Measurements from ENCODE around the gene GPD2. TPM values are rescaled to one million over a fixed set of nuclear protein-coding genes. Genes with fewer than 3 reads are reported as not detected.

GPD2 gene
- total and polyA plus RNA-seq, 2 donors (not counting 1 experiment from before 2014, with no cell fraction given): 5.1 to 26.8 TPM

GRCh38 chr2:156486614-156487013 is 50.4 kb downstream of the GPD2 start:
- CTCF ChIA-PET: no interaction called here
- DNase-seq (no peak), ATAC-seq (ENCODE audit: low read depth) (no peak)
- intact Hi-C loops (cut with micrococcal nuclease): no loop called here
- peaks cover 11% of the 10 kb centered on the region for H3K79me2 ChIP-seq (ENCODE audit: control insufficient read depth, insufficient read depth, low read length)
- no peaks in the 10 kb centered on the region for H4K20me1 ChIP-seq (ENCODE audit: control insufficient read depth, insufficient read depth, low read length, poor library complexity, severe bottlenecking)
- H3K4me1 ChIP-seq (ENCODE audit: control insufficient read depth in 2 of 2, insufficient read depth in 2 of 2, low read length in 2 of 2): no peaks in the 10 kb centered on the region
- POLR2A ChIA-PET: no interaction called here
- no peak for TF ChIP-seq CTCF (IDR thresholded peaks at IDR 0.05)
- TF ChIP-seq EZH2 (IDR thresholded peaks at IDR 0.05; ENCODE audit: borderline replicate concordance, insufficient read depth, low read depth, low read length, poor library complexity, severe bottlenecking): no peak
- H3K36me3 ChIP-seq (replicated peaks in 1 of 2; ENCODE audit: control extremely low read depth in 1 of 2, control insufficient read depth in 1 of 2, extremely low read depth in 1 of 2, insufficient read depth in 2 of 2, low read length in 1 of 2): no peaks in the 10 kb centered on the region
- H3K27me3 Mint-ChIP-seq: no peaks in the 10 kb centered on the region
- no peak overlapping the region for H3K4me3 Mint-ChIP-seq
- H3K4me3 ChIP-seq (ENCODE audit: control extremely low read depth in 1 of 5, extremely low read depth in 1 of 5, insufficient read depth in 1 of 5, low read depth in 2 of 5, low read length in 4 of 5): no peak overlapping the region
- H2AFZ ChIP-seq (ENCODE audit: insufficient read depth, low read depth, low read length, poor library complexity, severe bottlenecking): no peak overlapping the region
- no peaks in the 10 kb centered on the region for H3K9me3 Mint-ChIP-seq (ENCODE audit: insufficient read depth)
- no peak overlapping the region for H3K27ac Mint-ChIP-seq
- no peaks in the 10 kb centered on the region for H3K27me3 ChIP-seq (replicated peaks in 1 of 4; ENCODE audit: control extremely low read depth in 1 of 4, control insufficient read depth in 3 of 4, insufficient read depth in 4 of 4, low read length in 3 of 4)
- H3K9me3 ChIP-seq (ENCODE audit: control extremely low read depth in 1 of 3, control insufficient read depth in 2 of 3, insufficient read depth in 1 of 3, low read length in 2 of 3): no peaks in the 10 kb centered on the region
- H3K27ac ChIP-seq (ENCODE audit: low read length in 2 of 2): no peak overlapping the region
- no peak overlapping the region for H3K4me2 ChIP-seq (replicated peaks; ENCODE audit: low read depth, low read length, poor library complexity, severe bottlenecking)
- peaks cover 22% of the 10 kb centered on the region for H3K4me1 Mint-ChIP-seq
- H3K9ac ChIP-seq (ENCODE audit: low read length): no peak overlapping the region
- WGBS (ENCODE audit: insufficient coverage): 100% methylated on average over 1 of the region's 2 CpGs

- ChIA-PET POLR2A (no interaction called here), CTCF (no interaction called here)
- TF ChIP-seq EZH2 (IDR thresholded peaks at IDR 0.05; ENCODE audit: borderline replicate concordance, insufficient read depth, low read depth, low read length, poor library complexity, severe bottlenecking) (no peak), CTCF (IDR thresholded peaks at IDR 0.05) (no peak)
- Histone ChIP-seq H3K36me3 (replicated peaks in 1 of 2; ENCODE audit: control extremely low read depth in 1 of 2, control insufficient read depth in 1 of 2, extremely low read depth in 1 of 2, insufficient read depth in 2 of 2, low read length in 1 of 2) (no peaks in the 10 kb centered on the region), H4K20me1 (ENCODE audit: control insufficient read depth, insufficient read depth, low read length, poor library complexity, severe bottlenecking) (no peaks in the 10 kb centered on the region), H3K4me3 (ENCODE audit: control extremely low read depth in 1 of 5, extremely low read depth in 1 of 5, insufficient read depth in 1 of 5, low read depth in 2 of 5, low read length in 4 of 5) (no peak overlapping the region), H3K27ac (ENCODE audit: low read length in 2 of 2) (no peak overlapping the region), H3K79me2 (ENCODE audit: control insufficient read depth, insufficient read depth, low read length) (peaks cover 12% of the 10 kb centered on the region), H2AFZ (ENCODE audit: insufficient read depth, low read depth, low read length, poor library complexity, severe bottlenecking) (no peak overlapping the region), H3K4me1 (ENCODE audit: control insufficient read depth in 2 of 2, insufficient read depth in 2 of 2, low read length in 2 of 2) (no peaks in the 10 kb centered on the region), H3K4me2 (replicated peaks; ENCODE audit: low read depth, low read length, poor library complexity, severe bottlenecking) (no peak overlapping the region), H3K27me3 (replicated peaks in 1 of 4; ENCODE audit: control extremely low read depth in 1 of 4, control insufficient read depth in 3 of 4, insufficient read depth in 4 of 4, low read length in 3 of 4) (no peaks in the 10 kb centered on the region), H3K9me3 (ENCODE audit: control extremely low read depth in 1 of 3, control insufficient read depth in 2 of 3, insufficient read depth in 1 of 3, low read length in 2 of 3) (no peaks in the 10 kb centered on the region), H3K9ac (ENCODE audit: low read length) (no peak overlapping the region)
- Mint-ChIP-seq H3K27me3 (no peaks in the 10 kb centered on the region), H3K4me1 (peaks cover 26% of the 10 kb centered on the region), H3K27ac (no peak overlapping the region), H3K4me3 (no peak overlapping the region), H3K9me3 (ENCODE audit: insufficient read depth) (no peaks in the 10 kb centered on the region)
- intact Hi-C loops (cut with micrococcal nuclease): loop anchor here (2.0 kb wide), 1 partner anchor 18 kb away; no protein-coding TSS in a partner anchor
- no peak for DNase-seq
- no CpG with 5 or more reads among the region's 1 CpG for WGBS (ENCODE audit: insufficient coverage)
- ATAC-seq (ENCODE audit: low read depth): no peak
These were observed 53.0 kb downstream of the GPD2 start for GRCh38 chr2:156489195-156489594.
